NCI-H226 (cell line): ENCODE results near the gene FBXO2.

Experiments
- DNase-seq: peaks from one replicate; pipeline ENCODE4 v3.0.0-alpha.2; 2015

Gene FBXO2

DNA sequence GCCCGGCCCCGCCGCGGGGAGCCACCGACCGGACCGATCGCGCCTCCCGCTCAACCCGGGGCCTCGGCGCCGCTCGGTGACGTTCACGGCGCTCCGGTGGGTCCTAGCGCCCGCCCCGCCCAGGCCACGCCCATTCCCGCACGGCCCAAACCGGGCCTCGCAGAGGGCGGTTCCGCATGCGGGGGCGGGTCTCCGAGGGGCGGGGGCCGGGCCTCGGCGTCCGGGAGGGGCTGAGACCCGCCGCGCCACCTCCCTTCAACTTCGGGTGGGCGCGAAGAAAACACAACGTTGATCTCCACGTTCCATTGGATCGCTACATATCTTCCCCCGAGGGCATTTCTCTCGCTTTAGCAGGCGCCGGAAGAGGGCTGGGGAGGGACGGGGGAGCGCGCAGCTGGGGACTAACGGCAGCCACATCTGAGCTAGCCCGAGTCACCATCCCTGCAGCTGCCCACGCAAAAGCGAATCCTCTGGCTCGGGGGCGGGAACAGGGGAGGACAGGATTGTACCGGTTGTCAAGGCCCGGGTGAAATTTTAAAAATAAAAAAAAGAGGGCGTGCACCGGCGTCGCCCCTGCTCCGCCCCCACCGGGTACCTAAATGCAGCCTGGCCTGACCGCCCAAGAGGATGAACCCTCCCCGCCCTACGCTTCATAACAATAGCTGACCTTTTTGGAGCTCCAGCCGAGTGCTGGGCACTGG is 27.0 kb upstream of the FBXO2 start, which contains the start of gene MAD2L2:
MAD2L2 (minus strand) TSS at position 78 of the 701 bp plus-strand sequence. CDS start 547 bp downstream, outside the sequence.
- DNase-seq, result peak; percentile 74

DNA sequence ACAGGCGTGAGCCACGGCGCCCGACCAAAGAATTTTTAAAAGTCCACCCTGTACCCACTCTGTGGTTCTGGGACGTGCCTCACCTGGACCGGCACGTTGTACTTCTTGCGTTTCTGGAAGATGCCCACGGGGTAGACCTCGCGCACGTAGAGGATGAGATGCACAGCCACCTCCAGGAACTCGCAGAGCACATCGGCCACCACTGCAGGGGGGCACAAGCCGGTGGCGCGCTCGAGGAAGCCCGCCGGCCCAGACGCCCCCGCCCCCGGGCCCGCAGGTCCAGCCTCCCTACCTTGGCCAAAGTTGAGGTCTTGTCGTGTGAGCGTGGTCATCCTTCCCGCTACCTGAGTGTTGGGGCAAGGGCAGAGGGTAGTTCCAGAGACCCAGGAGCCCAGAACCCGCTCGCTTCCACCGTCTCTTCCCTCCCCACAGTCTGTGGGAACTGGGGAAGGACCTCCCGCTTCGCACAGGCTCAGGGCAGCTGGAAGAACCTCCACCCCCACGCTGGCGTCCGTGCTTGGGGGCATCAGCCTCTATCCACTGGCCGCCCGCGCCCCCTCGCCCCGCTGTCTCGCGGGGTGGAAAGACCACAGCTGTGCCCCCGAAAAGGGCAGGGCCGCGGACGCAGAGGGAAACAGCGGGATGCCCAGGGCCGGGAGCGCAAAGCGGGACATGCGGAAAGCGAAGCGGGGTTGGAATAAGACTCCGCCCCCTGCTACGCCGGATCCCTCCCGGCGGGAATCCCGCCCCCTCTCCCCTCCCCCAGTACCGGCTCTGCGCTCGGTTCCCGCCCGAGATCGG is 26.2 kb upstream of the FBXO2 start:
- no peak for DNase-seq

DNA sequence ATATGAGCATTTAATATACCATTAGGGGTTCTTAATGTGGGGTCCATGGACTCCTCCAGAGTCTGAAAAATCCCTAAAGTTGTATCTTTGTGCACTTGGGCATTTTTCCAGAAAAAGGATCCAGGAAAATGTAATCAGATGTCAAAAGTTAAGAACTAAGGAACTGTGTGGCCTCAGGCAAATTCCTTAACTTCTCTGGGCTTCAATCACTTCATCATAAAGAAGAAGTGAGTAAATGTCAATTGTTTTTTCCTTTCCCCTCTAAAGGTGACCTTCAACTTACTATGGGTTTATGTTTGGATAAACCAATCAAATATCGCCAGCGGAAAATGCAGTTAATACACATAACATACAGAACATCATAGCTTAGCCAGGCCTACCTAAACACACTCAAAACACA is 24.2 kb upstream of the FBXO2 start:
- no peak for DNase-seq

DNA sequence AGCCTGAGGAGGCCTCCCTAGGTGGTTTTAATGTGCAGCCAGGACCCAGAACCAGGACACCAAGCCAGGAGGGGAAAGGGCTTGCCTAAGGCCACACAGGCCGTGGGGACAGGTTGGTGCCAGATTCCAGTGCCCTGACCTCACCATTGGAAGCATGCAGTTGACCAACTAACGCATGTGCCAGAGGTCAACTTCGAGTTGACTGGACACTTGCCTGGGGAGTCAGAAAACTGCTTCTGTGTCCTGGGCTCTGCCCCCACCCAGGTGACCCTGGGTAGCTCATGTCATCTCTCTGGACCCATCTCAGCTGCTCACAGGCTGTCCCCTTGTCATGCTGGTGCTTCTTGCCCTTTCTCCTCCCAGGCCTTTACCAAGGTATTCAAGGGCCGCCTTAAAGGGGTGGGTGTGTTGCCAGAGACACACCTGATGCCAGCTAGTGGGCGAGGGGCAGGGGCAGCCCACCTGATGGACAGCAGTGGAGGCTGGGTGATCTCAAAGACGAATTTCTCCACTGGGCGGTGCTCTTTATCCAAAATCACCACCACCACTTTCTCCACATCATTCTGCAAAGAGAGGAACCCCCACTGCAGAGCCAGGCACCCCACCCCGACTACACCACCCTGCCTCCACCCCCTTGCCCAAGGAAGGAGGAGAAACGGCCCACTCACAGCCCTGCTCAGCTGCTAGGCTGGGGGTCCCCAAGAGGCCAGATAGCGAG is 22.3 kb upstream of the FBXO2 start:
- no peak for DNase-seq

DNA sequence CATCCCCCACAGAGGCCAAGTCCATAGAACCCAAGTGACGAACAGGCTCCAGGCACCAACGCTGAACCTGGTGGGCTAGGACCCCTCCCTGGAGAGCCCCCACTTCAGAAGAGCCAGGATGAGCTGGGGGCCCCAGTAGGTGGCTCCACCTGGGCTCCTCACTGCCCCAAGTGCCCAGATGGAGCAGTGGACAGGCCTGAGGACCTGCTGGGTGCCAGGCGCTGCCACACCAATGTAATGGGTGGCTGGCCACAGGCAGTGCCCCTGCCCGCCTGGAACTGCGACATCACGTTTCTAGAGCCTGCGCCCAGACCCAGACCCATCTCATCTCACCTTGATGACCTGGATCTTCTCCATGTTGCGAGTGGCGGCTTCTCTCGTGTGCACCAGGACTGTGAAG is 21.1 kb upstream of the FBXO2 start:
- no peak for DNase-seq

DNA sequence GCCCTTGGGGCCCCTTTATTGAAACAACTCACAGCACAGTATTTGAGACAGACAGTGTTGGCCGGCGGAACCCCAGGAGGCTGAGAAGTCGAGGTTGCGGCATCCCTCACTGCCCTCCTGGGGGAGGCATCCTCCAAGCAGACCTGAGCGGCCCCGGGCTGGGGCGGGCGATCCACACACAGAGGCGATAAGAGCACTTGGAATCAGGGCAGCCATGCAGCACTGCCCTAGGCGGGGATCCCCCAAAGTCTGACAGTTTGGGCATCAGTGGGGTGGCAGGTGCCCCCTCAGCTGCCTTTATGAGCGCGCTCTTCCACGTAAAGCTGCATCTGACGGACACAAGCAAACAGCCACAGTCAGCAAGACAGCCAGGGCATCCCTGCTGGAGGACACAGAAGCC is 20.3 kb upstream of the FBXO2 start:
- no peak for DNase-seq

DNA sequence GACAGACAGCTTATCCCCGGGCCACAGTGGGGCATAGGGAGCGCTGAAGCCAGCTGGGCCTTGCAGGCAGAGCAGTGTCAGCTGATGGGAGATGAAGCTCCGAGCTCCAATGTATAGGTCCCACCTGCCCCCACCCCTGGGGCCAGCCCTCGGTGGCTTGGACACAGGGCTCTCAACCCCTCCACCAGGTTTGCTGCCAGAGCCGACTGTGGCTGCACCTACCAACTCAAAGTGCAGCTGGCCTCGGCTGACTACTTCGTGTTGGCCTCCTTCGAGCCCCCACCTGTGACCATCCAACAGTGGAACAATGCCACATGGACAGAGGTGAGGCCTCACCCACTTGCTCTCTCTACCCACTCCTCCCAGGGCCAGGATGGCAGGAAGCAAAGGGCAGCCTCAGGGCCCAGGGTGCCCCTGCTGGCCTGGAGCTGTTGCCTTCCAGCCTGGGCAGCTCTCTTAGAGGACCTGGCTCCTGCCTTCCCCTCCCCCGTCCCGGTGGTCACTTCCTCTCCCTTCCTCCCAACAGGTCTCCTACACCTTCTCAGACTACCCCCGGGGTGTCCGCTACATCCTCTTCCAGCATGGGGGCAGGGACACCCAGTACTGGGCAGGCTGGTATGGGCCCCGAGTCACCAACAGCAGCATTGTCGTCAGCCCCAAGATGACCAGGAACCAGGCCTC is 19.0 kb upstream of the FBXO2 start:
- DNase-seq, result no peak

DNA sequence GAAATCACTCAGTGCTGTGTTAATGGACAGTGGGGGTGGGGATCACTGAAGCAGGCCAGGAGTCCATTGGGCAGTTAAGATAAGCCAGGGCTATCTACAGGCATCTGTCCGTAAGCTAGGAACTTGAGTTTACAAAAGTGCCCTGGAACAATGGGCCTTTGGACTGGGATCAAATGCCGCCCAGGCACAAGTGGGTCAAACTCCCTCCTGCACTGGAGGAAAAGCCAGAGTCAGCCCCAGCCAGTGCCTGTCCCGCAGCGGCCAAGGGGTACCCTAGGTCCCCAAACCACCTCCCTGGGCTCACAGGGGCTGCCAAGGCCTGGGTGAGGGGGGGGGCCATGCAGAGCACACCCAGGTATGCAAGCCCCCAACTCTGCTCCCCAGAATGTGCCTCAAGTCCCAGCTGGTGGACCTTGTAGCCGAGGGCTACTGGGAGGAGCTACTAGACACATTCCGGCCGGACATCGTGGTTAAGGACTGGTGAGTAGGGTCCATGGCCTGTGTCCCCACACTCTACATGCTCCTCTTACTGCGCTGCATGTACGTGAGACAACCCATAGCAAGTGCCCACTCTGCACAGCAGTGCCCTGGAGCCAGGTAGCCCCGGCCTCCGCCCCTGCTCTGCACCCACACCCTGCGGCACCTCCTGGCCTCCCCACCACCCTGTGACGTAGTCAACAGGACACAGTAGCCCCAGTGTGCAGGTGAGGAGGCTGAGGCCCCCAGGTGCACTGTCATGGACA is 17.5 kb upstream of the FBXO2 start:
- no peak for DNase-seq

DNA sequence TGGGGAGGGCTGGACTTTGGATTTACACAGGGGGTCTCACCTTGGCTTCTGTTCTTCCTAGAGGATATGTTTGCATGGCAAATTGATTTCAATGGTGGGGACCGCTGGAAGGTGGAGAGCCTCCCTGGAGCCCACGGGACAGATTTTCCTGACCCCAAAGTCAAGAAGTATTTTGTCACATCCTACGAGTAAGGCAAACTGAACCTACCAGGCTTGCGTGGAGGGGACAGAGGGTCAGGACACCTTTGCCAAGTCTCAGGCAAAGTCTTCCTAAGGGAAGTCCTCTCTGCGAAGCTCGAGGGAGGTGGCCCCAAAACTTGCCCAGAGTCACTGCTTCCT is 16.9 kb upstream of the FBXO2 start:
- DNase-seq, result no peak

DNA sequence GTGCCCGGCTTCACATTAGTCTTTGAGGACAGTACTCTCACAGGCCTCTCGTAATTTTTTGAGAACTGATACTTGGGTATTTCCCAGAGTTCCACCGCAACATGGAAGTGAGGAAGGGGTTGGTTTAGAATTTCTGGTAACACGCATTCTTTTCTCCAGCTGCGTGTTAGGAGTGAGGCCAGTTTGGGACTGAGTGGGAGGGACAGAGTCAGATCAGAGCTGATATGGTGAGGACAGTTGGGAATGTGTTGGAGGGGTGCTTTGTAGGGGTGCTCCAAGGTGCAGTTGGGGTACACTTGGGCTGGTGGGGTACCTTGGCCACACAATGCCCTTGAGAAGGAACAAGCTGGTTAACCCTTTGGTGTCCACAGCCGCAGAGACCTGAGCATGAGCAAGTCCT is 16.5 kb upstream of the FBXO2 start:
- no peak for DNase-seq

DNA sequence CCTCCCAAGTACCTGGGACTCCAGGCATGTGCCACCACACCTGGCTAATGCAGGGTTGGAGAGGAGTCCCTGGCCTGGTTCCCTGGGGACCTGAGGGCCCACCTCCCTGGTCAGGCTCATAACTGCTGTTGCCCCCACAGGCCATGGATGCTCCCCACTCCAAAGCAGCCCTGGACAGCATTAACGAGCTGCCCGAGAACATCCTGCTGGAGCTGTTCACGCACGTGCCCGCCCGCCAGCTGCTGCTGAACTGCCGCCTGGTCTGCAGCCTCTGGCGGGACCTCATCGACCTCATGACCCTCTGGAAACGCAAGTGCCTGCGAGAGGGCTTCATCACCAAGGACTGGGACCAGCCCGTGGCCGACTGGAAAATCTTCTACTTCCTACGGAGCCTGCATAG is 14.3 kb upstream of the FBXO2 start:
- no peak for DNase-seq

DNA sequence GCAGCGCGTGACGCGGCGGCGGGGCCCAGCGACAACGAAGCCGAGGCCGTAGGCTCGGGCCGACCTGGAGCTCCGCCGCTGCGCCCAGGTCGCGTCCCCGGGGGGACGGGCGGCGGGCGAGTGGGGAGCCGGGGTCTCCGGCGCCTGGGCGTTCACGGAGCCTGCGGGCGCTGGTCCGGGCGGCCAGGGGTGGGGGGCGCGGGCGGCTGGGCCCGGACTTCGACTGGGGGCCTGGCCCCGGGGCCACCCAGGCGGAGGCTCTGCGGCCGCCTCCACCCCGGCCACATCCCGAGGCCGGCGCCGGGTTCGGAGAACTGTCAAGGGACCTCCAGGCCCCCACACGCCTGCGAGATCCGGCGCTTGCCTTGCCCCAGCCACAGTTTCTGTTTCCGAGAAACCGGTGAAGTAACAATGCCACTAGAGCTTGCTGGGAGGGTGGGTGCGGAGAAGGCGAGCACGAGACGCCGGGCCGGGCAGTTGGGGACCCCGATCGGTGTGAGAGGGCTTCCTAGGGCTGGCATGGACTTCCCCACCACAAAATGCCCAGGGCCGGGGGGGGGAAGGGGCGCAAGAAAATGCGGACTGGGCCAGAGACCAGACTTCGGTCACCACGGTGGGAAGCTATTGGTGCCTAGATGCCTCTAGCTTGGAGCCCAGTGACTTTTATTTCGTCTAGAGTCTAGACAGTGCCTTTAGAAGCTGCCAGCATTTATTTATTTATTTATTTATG is 10.3 kb upstream of the FBXO2 start:
- no peak for DNase-seq

DNA sequence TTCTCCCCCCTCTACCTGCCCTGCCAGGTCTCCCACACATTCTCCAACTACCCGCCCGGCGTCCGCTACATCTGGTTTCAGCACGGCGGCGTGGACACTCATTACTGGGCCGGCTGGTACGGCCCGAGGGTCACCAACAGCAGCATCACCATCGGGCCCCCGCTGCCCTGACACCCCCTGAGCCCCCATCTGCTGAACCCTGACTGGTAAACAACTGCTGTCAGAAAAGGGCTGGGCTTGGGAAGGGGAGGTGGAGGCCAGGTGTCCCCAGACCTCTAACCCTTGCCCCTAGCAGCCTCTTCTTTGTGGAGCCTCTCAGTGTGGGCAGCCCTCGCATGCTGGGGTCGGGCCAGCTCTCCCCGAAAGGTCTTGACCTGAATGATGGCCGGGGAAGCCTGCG is 6.9 kb upstream of the FBXO2 start:
- no peak for DNase-seq

DNA sequence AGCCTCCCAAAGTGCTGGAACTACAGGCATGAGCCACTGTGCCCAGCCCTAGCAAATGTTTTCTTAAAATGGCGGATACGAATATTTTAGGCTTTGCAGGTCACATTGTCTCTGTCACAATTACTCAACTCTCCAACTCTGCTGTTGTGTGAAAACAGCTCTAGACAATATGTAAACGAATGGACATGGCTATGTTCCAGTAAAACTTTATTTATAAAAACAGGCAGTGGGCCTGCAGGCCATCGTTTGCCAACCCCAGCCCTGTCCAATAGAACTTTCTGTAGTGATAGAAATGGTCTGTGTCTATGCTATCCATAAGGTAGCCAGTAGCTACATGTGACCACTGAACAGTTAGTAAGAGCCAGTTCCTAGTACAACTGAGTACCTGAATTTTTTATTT is 5.5 kb upstream of the FBXO2 start:
- no peak for DNase-seq

DNA sequence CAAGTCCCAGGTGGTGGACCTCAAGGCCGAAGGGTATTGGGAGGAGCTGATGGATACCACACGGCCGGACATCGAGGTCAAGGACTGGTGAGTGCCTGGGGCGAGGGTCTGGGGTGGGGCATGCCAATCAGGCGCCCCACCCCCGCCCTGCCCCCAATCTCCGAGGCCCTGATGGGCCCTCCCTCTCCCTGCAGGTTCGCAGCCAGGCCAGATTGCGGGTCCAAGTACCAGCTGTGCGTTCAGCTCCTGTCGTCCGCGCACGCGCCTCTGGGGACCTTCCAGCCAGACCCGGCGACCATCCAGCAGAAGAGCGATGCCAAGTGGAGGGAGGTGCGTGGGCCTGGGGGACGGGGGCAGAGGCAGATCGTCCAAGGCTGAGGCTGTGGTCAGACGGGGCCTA is 4.3 kb upstream of the FBXO2 start:
- no peak for DNase-seq

DNA sequence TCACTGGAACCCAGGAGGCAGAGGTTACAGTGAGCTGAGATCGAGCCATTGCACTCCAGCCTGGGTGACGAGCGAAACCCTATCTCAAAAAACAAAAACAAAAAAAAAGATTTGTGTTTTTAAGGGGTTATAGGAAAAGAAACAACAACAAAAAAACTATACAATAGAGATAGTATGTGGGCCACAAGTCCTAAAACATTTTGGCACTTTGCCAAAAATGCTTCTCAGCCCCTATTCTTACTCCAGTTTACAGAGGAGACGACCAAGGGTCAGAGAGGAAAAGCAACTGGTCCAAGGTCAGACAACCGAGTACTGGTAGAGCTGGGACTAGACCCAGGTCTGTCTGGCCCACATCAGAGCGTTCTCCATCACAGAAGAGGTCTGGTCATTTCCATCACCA is 3.4 kb upstream of the FBXO2 start:
- DNase-seq, result no peak

DNA sequence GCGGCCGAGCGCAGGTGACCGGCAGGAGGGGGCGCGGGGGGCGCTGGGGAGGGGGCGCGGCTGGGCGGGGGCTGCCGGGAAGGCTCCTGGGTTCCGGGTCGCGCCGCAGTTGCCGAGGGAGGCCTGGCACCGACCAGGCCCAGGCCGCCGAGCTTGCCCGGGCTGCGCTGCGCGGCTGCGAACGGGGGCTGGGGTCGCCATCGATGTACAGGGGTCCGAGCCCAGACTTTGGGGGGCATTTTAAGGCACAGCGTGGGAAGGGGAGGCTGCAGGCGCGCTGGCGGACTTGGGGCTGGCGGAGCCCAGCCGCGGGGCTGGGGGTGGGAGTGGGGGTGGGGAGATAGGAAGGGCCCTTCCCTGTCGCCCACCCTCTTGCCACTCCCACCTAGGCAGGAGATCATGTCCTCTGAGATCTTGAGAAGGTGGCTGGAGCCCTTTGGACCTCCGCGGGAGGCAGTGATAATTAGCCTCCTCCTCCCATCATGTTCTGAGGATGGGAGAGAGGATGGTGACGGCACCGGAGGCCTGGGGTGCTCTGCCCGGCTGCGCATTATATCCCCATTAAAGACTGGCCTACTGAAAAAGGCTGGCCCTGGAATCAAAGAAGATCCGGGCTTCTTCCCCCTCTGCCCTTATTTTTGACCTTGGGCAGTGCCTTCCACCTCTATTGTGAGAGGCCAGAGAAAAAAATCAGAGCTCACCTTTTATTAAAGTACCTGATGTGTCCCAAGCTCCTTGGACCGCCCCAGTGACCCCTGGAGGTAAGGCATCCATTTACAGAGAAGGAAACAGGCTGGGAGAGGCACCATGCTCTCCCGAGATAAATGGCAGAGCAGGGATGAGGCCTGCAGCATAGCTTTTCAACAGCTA is 945 bp upstream of the FBXO2 start:
- DNase-seq, result no peak

DNA sequence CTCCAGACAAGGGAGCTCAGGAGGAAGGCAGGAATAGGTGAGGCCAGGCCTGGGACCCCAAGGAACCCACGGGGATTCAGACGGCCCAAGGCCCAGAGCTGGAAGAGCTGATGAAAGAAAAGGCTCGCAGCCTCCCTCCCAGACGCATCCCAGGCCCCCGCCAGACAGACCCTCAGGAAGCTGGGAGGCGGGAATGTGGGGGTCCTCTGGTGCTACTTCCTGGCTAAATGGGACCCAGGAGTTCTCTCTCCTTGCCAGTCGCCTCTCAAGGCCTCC is 430 bp downstream of the FBXO2 start:
- peak; percentile 9 for DNase-seq

DNA sequence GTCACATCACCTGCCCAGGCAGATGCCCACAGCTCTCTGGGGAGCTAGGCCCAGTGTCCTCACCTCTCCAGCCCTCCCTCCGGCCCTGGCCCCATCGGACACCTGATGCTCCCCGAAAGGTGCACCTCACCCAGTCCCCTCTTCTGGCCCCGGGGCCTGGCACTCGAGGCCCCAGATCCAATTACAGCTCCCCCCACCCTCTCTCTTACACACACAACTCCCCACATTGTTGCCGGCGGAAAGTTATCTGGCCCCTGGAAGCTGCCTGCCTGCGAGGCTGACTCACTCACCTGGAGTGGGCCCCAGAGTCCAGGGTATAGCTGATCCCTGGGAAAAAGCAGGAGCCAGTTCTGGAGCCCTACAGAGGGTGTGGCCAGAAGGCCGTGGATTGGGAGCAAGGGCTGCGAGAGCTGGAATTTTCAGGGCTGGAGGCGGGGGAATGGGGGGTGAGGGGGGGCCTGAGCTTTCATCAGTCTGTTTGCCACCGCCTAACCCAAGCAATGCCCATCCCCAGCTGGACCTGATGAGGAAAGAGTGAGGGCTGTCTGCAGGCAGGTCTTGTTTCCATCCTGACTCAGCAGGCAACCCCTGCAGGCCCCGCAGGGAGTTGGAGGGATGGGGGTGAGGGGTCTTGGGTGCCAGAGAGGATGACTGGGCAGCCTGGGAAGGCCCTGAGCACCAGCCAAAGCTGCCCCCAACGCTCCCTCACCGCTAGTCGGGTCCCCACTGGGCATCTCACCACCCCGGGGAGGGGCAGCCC is 948 bp downstream of the FBXO2 start:
- DNase-seq, result peak; percentile 98

DNA sequence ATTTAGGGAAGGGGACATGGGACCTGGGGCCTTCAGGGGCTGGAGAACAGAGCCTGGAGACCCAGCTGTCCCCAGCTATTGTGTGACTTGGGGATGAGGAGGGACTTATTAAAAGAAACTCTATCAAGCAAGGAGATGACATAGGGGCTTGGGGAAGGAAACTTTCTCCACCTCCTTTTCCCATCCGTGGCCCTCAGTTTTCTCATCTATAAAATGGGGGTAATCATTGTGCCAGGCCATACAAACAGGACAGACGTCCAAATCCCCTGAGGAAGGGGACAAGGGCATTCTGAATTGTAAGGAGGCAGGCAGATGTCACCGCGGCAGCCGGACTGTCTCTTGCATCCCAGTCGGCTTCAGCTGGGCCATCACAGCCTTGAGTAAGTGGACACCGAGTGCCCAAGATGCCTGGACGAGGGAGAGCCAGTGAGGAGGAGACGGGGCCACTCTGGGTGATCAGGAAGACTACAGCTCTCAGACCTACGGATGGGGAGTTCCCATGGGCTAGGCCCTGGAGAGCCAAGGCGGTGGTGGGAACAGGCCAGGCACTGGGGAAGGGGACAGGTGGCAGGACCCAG is 1.9 kb downstream of the FBXO2 start:
- DNase-seq, result no peak
